Thyroid gland (tissue), 4 donors: Measurements from ENCODE around the gene GCFC2.

Experiments used
- POLR2A ChIP-seq, 2 donors: fragments of 450-650 bp; IDR thresholded peaks; one replicate each; pipeline ENCODE4 v1.6.1; 2017; ENCODE audit warnings: antibody characterized with exemption in 2 of 2, mild to moderate bottlenecking in 2 of 2, moderate library complexity in 1 of 2
- TF ChIP-seq, protein P1 (sequence below), 6 experiments: fragments of 200-600 bp in 3 of 6; fragments of 450-650 bp in 3 of 6; sonication (generic) in 3 of 6; IDR thresholded peaks; one replicate each; pipeline ENCODE4 v1.5.1; 2016 to 2019; ENCODE audit warnings: antibody characterized with exemption in 6 of 6, mild to moderate bottlenecking in 2 of 6, inconsistent platforms in 1 of 6, moderate library complexity in 1 of 6

DNA sequence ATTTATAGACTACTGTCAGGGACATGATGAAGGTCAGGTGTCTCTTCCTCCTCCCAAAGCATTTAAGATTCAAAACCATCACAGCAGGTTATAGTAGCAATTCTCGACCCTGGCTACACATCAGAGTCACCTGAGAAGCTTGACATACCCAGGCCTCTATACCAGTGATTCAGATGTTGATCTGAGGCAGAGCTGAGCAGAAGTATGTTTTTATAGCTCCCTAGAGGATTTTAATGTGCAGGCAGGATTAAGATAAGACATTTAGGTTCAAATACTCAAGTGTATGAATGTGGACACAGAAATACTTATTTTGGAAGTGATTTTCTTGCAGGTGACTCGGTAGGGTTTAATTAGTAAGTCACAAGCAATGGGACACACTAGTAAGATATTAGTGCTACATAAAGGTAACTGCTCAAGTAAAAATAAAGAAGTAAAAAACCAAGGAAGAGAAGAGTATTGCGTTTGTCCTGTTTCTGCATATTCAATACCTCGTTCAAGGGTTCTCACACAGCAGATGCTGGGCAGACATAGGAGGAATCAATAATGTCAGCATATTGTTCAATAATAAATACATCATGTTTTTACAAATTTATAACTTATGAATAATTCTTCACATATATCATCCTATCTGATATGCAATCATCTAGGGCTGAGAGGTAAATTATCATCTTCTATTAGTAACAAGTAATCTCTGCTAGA is 7.0 kb downstream of the GCFC2 start:
- TF ChIP-seq, protein P1, sequence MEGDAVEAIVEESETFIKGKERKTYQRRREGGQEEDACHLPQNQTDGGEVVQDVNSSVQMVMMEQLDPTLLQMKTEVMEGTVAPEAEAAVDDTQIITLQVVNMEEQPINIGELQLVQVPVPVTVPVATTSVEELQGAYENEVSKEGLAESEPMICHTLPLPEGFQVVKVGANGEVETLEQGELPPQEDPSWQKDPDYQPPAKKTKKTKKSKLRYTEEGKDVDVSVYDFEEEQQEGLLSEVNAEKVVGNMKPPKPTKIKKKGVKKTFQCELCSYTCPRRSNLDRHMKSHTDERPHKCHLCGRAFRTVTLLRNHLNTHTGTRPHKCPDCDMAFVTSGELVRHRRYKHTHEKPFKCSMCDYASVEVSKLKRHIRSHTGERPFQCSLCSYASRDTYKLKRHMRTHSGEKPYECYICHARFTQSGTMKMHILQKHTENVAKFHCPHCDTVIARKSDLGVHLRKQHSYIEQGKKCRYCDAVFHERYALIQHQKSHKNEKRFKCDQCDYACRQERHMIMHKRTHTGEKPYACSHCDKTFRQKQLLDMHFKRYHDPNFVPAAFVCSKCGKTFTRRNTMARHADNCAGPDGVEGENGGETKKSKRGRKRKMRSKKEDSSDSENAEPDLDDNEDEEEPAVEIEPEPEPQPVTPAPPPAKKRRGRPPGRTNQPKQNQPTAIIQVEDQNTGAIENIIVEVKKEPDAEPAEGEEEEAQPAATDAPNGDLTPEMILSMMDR (IDR thresholded peaks at IDR 0.05), result no peak
- no peak for TF ChIP-seq POLR2A (IDR thresholded peaks at IDR 0.05)
